Measurements from ENCODE around the gene TRIM14.

DNA sequence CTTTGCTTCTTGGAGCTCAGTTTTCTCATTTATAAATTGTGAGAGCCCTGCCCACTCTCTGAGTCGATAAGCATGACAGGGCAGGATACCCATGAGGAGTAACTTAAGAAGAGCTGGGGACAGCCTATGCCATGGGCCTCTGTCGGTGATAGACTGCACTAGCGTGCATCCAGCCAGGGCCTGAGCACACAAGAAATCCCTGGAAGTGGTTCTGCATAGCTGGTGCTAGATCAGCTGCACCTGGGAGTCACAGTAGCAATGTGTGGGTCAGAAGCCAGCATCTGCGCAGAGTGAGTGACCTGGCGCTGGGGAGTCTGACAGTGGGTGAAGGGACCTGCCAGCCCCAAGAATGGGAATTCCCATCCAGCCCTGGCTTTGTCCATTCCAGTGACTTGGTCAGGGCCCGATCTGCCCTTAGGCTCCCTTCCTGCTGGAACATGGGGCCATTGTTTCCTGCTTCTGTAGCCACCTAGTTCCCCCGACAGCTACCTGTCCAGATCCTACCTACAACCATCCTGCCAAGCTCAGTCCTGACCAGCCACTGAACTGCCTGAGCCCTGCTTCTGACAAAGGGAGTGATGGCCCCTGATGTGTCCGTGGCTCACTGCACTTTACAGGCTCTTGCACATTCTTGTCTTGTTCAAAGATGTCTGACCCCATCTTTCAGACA, 98.4 kb downstream of the TRIM14 start:
- TF ChIP-seq EP300 (IDR thresholded peaks at IDR 0.05), result no peak
- TF ChIP-seq POLR2AphosphoS5 (IDR thresholded peaks at IDR 0.05), result no peak
- TF ChIP-seq, protein P1, sequence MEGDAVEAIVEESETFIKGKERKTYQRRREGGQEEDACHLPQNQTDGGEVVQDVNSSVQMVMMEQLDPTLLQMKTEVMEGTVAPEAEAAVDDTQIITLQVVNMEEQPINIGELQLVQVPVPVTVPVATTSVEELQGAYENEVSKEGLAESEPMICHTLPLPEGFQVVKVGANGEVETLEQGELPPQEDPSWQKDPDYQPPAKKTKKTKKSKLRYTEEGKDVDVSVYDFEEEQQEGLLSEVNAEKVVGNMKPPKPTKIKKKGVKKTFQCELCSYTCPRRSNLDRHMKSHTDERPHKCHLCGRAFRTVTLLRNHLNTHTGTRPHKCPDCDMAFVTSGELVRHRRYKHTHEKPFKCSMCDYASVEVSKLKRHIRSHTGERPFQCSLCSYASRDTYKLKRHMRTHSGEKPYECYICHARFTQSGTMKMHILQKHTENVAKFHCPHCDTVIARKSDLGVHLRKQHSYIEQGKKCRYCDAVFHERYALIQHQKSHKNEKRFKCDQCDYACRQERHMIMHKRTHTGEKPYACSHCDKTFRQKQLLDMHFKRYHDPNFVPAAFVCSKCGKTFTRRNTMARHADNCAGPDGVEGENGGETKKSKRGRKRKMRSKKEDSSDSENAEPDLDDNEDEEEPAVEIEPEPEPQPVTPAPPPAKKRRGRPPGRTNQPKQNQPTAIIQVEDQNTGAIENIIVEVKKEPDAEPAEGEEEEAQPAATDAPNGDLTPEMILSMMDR (IDR thresholded peaks at IDR 0.05), result no peak
- no peak for TF ChIP-seq POLR2A (IDR thresholded peaks at IDR 0.05)

Measured in gastroesophageal sphincter (tissue), 3 donors.